Right lung (tissue), 5 donors: ENCODE results near the gene NPPC. TPM values are rescaled to one million over a fixed set of nuclear protein-coding genes. Genes with fewer than 3 reads are reported as not detected.

Source experiments
- DNase-seq, 2 donors: peaks; one replicate each; pipeline ENCODE4 v3.0.0-alpha.2; 2013
- polyA plus RNA-seq, 5 donors: library from polyadenylated mRNA; unstranded; fragments of 120-200 nt; gene quantifications; one replicate each; pipeline versions ENCODE4 v1.2.1 to v1.2.3, GENCODE V29; 2013; ENCODE audit warnings: inconsistent platforms in 1 of 5, low replicate concordance in 1 of 5; ENCODE audit not compliant: insufficient read length in 5 of 5, insufficient read depth in 1 of 5

Gene NPPC
- polyA plus RNA-seq, 5 donors, result 0.14 to 0.91 TPM; not detected in 3

GRCh38 chr2:231935815-231936214 is 9.6 kb upstream of the NPPC start:
- no peak for DNase-seq

GRCh38 chr2:231935207-231935524 is 9.0 kb upstream of the NPPC start:
- no peak for DNase-seq

- no peak for DNase-seq
Measured at GRCh38 chr2:231934441-231935206, 8.4 kb upstream of the NPPC start.

- no peak for DNase-seq
Measured at GRCh38 chr2:231933916-231934401, 7.8 kb upstream of the NPPC start.

- no peak for DNase-seq
Measured at GRCh38 chr2:231932985-231933915, 7.1 kb upstream of the NPPC start.

GRCh38 chr2:231932711-231932970 is 6.4 kb upstream of the NPPC start:
- no peak for DNase-seq

- DNase-seq, result no peak
Measured at GRCh38 chr2:231931481-231931915, 5.3 kb upstream of the NPPC start.

- DNase-seq, result no peak
Measured at GRCh38 chr2:231930593-231931281, 4.5 kb upstream of the NPPC start.

GRCh38 chr2:231929961-231930592 is 3.9 kb upstream of the NPPC start:
- DNase-seq, result no peak

- no peak for DNase-seq
Measured at GRCh38 chr2:231928901-231929725, 2.9 kb upstream of the NPPC start.

- no peak for DNase-seq
Measured at GRCh38 chr2:231928481-231928880, 2.3 kb upstream of the NPPC start.

- no peak for DNase-seq
Measured at GRCh38 chr2:231927566-231927890, 1.3 kb upstream of the NPPC start.

GRCh38 chr2:231926761-231927565 is 767 bp upstream of the NPPC start:
- DNase-seq, result peak in 1 of 2 donors; percentile 23

GRCh38 chr2:231925303-231926179 is 655 bp downstream of the NPPC start:
- peak; percentile 70 to 76 for DNase-seq

- no peak for DNase-seq
Measured at GRCh38 chr2:231924889-231925275, 1.3 kb downstream of the NPPC start.

- no peak for DNase-seq
Measured at GRCh38 chr2:231923951-231924888, 2.0 kb downstream of the NPPC start.

- no peak for DNase-seq
Measured at GRCh38 chr2:231923010-231923344, 3.2 kb downstream of the NPPC start.

- DNase-seq, result no peak
Measured at GRCh38 chr2:231922311-231923009, 3.7 kb downstream of the NPPC start.
